Measurements from ENCODE around the gene MICU2. TPM values are rescaled to one million over a fixed set of nuclear protein-coding genes. Genes with fewer than 3 reads are reported as not detected.
"Not testable (repeated sequence)": the region's sequence is repeated elsewhere in the genome, so short reads cannot be mapped to it uniquely, and the experiment has no call there.

The MICU2 gene
- total and polyA plus RNA-seq, 12 donors, result 46.7 to 65.5 (median 59.5) TPM

DNA sequence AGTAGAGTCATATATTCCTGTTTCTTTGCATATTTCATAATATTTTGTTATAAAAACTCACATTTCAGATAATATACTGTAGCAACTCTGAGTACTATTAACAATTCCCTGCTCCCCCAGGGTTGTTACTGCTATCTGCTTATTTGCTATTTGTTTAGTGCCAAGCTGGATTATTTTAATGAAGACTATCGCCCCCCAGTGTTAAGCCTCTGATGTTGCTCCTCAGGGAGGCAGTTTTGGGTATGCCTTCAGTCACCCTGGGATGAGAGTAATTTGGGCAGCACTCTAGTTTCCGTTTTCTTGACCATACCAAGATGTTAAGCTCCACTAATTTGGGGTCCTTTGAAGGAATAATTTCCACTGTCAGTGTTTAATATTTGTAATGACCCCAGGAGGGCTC lies 46.0 kb downstream of the MICU2 start:
- H3K36me3 ChIP-seq, result peaks cover 0 to 32% (median 3%) of the 10 kb centered on the region in 9 donors
- intact Hi-C loops (cut with DNase I), result no loop called here
- 78% methylated on average over 2 of the region's 2 CpGs for WGBS, 2 donors
- peaks cover 0 to 6% (median 0%) of the 10 kb centered on the region in 9 donors for H3K4me1 ChIP-seq
- H3K27me3 ChIP-seq, result no peaks in the 10 kb centered on the region
- peak in 8 of 9 donors; percentile 7 to 52 (median 41) for TF ChIP-seq CTCF (IDR thresholded peaks at IDR 0.05)
- H3K27ac ChIP-seq, result no peak overlapping the region
- no peaks in the 10 kb centered on the region for H3K9me3 ChIP-seq
- no peak overlapping the region for H3K4me3 ChIP-seq
- no peak for DNase-seq
- ATAC-seq, result peak in 2 of 8 donors; percentile 35 to 53

DNA sequence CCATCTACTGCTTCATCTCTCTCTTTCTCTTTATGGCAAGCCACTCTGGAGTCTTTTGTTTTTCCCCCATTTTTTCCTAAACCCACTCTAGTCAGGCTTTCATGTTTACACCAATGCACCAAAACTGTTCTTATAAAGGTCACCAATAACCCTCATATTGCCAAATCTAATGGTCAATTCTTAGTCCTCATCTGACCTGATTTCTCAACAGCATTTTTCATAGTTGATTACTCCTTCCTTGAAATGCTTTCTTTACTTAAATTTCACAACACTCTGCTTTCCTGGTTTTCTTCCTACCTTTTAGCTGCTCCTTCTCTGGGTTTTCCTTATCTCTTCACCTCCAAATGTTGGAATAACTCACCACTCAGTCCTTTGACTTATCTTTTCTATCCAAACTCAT lies 47.9 kb downstream of the MICU2 start:
- H3K36me3 ChIP-seq, result peaks cover 0 to 16% (median 3%) of the 10 kb centered on the region in 9 donors
- peaks cover 0 to 6% (median 0%) of the 10 kb centered on the region in 9 donors for H3K4me1 ChIP-seq
- no peak overlapping the region for H3K4me3 ChIP-seq
- no peaks in the 10 kb centered on the region for H3K27me3 ChIP-seq
- DNase-seq (no peak), ATAC-seq (no peak)
- intact Hi-C loops (cut with DNase I), result no loop called here
- H3K9me3 ChIP-seq, result peaks cover 0 to 5% (median 0%) of the 10 kb centered on the region in 11 donors
- TF ChIP-seq CTCF (IDR thresholded peaks at IDR 0.05), result no peak
- no peak overlapping the region for H3K27ac ChIP-seq

DNA sequence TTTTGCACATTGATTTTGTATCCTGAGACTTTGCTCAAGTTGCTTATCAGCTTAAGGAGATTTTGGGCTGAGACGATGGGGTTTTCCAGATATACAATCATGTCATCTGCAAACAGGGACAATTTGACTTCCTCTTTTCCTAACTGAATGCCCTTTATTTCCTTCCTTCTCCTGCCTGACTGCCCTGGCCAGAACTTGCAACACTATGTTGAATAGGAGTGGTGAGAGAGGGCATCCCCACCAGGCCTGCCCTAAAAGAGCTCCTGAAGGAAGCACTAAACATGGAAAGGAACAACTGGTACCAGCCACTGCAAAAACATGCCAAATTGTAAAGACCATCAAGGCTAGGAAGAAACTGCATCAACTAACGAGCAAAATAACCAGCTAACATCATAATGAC lies 50.7 kb downstream of the MICU2 start:
- H3K9me3 ChIP-seq; H3K27me3 ChIP-seq; H3K27ac ChIP-seq; H3K4me1 ChIP-seq; DNase-seq; intact Hi-C loops (cut with DNase I); H3K4me3 ChIP-seq; ATAC-seq; H3K36me3 ChIP-seq: not testable (repeated sequence)
- WGBS, 2 donors, result 83 to 86% methylated on average over 1 of the region's 2 CpGs

GRCh38 chr13:21550918-21551317 lies 53.1 kb downstream of the MICU2 start:
- Histone ChIP-seq H3K36me3 (peaks cover 0 to 6% (median 0%) of the 10 kb centered on the region in 9 donors), H3K27me3 (no peaks in the 10 kb centered on the region), H3K4me1 (peaks cover 0 to 3% (median 0%) of the 10 kb centered on the region in 9 donors), H3K27ac (no peak overlapping the region), H3K9me3 (peaks cover 0 to 5% (median 0%) of the 10 kb centered on the region in 11 donors), H3K4me3 (no peak overlapping the region)
- ATAC-seq, result no peak
- TF ChIP-seq CTCF (IDR thresholded peaks at IDR 0.05), result no peak
- intact Hi-C loops (cut with DNase I), result no loop called here
- WGBS, 2 donors, result 94 to 96% methylated on average over 2 of the region's 2 CpGs
- DNase-seq, result no peak

GRCh38 chr13:21549633-21550032 lies 54.3 kb downstream of the MICU2 start:
- Histone ChIP-seq H3K9me3 (peaks cover 0 to 5% (median 0%) of the 10 kb centered on the region in 11 donors), H3K4me1 (peaks cover 0 to 2% (median 0%) of the 10 kb centered on the region in 9 donors), H3K27ac (no peak overlapping the region), H3K27me3 (no peaks in the 10 kb centered on the region), H3K4me3 (no peak overlapping the region), H3K36me3 (peaks cover 0 to 9% (median 0%) of the 10 kb centered on the region in 9 donors)
- no peak for DNase-seq
- ATAC-seq, result no peak
- intact Hi-C loops (cut with DNase I), result no loop called here
- TF ChIP-seq CTCF (IDR thresholded peaks at IDR 0.05), result no peak
- 88 to 95% methylated on average over 2 of the region's 2 CpGs for WGBS, 2 donors

All from heart right ventricle (tissue), 16 donors.